COLO668 (cell line): ENCODE data around the gene BEND2.

Experiments used
- DNase-seq: peaks from one replicate; lab custom pipeline; 2025; ENCODE audit not compliant: unreplicated experiment; lab: John Stamatoyannopoulos, UW

The BEND2 gene

DNA sequence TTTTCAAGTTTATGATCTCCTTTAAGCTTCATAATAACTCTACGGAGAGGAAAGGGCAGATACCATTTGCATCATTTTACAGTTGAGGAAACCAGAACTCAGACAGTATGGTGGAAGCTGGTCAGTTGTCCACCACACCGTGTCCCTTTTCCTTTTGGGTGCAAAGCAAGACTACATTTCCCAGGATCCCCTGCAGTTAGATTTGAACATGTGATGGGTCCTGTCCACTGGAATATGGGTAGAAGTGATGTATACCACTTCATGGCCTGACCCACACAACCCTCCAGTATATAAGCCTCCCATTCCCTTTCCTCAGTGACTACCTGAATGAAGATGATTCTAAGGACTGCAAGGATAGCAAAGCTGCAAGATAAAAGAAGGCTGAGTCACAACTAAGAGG, 74.7 kb downstream of the BEND2 start:
- DNase-seq: no peak

DNA sequence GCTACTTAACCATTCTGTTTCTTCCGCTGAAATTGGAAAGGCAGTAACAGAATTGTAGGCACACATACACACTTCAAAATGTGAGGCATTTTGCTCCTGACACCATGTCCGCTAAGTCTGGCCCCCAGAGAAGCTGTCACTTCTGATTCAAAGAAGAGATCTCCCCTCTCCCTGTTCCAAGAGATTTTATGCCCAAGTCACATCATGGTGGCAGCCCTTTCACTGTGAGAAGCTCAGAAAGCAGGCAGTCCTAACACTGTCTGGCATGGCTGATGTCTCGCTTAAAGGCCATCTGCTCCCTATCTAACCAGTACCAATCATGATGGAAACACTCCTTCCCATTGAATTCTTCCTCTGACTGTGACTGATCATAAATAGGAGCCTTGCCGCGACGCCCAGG, 83.9 kb downstream of the BEND2 start:
- DNase-seq: no peak

DNA sequence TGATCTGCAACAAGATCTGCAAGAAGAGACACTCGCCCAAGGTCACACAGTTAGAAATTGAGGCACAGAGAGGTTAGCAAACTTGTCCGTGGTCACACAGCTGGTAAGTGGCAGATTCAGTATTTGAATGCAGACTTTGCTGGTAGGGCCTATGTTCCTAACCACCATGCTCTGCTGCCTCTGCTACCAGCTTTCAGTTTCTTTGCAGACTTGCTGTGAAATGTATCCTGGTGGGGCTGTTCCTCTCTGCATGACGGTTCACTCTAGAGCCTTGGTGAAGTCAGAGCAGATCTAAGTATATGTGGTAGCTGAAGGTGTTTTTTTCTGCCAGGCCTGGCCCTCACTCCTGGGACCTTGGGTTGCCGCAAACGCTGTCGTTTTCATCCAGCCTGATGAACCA, 87.1 kb downstream of the BEND2 start:
- DNase-seq: no peak

DNA sequence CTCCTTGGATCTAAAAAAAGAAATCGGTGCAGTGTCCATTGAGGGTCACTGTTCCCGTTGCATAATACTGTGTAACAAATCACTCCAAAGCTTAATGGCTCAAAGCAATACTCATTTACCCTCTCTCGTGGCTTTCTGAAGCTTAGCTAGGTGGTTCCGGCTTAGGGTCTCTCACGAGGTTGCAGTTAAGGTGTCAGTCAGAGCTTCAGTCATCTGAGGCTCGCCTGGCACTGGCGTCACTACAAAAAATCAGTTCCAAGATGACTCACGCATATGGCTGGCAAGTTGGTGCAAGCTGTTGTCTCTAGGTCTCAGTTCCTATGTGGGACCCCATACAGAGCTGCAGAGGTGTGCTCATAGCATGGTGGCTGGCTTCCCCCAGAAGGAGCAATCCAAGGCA, 91.0 kb downstream of the BEND2 start:
- DNase-seq: no peak

DNA sequence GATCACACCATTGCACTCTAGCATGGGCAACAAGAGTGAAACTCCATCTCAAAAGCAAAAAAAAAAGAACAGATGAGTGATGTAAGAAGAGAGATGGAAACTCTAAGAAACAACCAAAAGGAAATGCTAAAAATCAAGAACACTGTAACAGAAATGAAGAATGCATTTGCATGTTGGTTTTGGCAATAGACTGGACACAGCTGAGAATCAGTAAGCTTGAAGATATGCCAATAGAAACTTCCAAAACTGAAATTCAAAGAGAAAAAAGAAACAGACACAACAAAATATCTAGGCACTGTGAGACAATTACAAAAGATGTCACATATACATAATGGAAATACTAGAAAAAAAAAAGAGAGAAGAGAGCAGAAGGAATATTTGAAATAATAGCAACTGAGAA, 93.7 kb downstream of the BEND2 start:
- no peak for DNase-seq

DNA sequence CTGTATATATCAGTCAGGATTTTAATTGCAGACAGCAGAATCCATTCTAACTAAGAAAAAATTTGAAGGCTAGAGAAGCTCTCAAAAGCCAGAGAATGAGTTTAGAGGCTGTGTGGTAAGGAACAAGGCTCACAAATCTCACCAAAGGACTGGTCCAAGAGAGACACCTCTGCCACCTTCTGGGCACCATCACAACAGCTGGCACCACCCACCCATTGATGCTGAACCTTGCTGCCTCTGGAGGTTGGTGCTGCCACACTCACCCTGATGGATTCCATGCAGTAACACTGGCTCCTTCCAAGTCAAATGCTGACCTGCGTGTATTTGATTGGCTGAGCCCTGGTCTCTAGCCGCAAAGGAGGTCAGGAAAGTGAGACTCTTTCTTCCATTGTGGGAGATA, 100.8 kb downstream of the BEND2 start:
- peak; percentile 11 for DNase-seq
